Dendritic cell treated with granulocyte-macrophage colony-stimulating factor and Interleukin-4, amounts not matched to agents 40 ng/mL and 50 ng/mL, for 4 days (primary cell): ENCODE results near the gene HPSE.
"Not testable (repeated sequence)": the region's sequence is repeated elsewhere in the genome, so short reads cannot be mapped to it uniquely, and the experiment has no call there.

ENCODE experiments used
- H3K27ac Mint-ChIP-seq: one replicate; pipeline ENCODE4 v1.8.0; 2022; ENCODE audit warnings: mild to moderate bottlenecking, mixed read lengths
- H3K27me3 Mint-ChIP-seq: one replicate; pipeline ENCODE4 v1.8.0; 2022; ENCODE audit warnings: mild to moderate bottlenecking, mixed read lengths
- H3K36me3 Mint-ChIP-seq: one replicate; pipeline ENCODE4 v1.8.0; 2022; ENCODE audit warnings: low read depth, mixed read lengths
- H3K4me1 Mint-ChIP-seq: one replicate; pipeline ENCODE4 v1.8.0; 2022; ENCODE audit warnings: low read depth, mixed read lengths
- H3K4me3 Mint-ChIP-seq: one replicate; pipeline ENCODE4 v1.8.0; 2022; ENCODE audit warnings: mild to moderate bottlenecking, moderate library complexity, mixed read lengths
- H3K9me3 Mint-ChIP-seq: one replicate; pipeline ENCODE4 v1.8.0; 2022; ENCODE audit warnings: mixed read lengths
- intact Hi-C: fragments of 100-400 bp; cut with micrococcal nuclease; formaldehyde crosslinking; loops from one replicate; pipeline ENCODE4 v1.15.0; 2022

HPSE gene

DNA sequence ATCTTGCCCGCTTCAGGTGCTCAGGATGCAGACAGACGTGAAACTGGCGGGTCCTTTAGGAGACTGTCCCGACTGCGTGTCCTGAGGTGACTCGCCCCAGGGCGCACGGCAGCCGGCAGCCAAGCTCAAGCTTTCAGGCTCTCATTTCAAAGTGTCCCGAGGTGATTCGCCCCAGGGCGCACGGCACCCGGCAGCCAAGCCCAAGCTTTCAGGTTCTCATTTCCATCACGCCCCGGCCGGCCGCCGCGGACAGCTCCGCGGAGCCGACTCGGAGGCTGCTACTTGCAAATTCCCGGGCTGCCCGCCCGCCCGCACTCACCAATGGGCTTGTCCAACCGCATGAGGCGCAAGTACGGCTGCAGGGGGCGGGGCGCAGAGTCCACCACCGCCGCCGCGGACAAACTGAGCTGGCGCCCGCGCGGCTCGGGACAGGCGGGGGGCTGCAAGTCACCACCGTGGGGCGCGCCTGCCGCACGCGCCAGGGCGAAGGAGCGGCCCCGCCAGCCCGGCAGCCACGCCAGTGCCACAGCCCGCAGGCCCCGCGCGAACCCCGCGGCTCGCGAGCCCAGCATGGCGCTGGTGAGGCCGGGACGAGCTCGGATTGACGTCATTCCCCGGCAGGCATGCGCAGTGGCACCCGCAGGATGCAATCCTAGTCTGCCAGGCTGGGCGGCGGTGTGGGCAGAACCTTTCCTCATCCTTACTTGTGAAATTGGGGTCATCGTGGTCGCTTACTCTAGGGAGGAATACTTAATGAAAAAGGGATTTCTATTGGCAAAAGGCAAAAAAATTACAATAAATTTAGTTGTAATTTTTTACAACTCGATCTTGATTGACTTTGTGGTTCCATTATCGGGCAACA is 50.2 kb downstream of the HPSE start, which contains the start of gene COQ2:
Gene COQ2, minus strand, starts transcription at position 606 of the 862 bp plus-strand sequence. Its CDS starts 34 bp downstream, at position 572.
- peak within 1 kb of the TSS; percentile 99 for H3K27ac Mint-ChIP-seq
- peak within 1 kb of the TSS; percentile 92 for H3K4me3 Mint-ChIP-seq
- intact Hi-C loops = loop anchor here (2.0 to 10.0 kb wide), 3 partner anchors 44 to 382 kb away; partner anchors contain the start of genes HELQ, MRPS18C and THAP9
- H3K36me3 Mint-ChIP-seq = peaks cover 6% of the 10 kb centered on the region
- H3K9me3 Mint-ChIP-seq = no peaks in the 10 kb centered on the region
- no peaks in the 10 kb centered on the region for H3K27me3 Mint-ChIP-seq
- peaks cover 49% of the 10 kb centered on the region for H3K4me1 Mint-ChIP-seq

DNA sequence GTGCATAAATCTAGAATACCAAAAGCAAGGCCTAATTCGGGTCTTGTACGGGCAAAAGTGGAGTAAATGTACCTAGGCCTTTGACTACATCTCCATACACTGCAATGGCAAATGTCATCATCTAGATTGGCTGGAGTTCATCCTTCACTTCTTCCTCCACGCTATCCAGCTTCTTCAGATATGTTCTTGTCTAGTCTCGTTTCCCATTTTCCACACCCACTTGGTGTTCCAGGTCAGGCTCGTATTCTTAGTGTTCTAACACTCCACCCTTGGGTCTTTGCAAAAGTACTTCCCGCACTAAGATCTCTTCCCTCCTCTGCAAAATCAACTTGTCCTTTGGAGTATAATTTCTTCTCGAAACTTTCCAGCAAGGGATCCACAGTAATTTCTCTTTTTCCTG is 51.5 kb downstream of the HPSE start:
- H3K27ac Mint-ChIP-seq = peak overlapping the region; percentile 99
- no peaks in the 10 kb centered on the region for H3K27me3 Mint-ChIP-seq
- no peaks in the 10 kb centered on the region for H3K9me3 Mint-ChIP-seq
- H3K4me3 Mint-ChIP-seq = no peak overlapping the region
- intact Hi-C loops = loop anchor here (2.0 to 10.0 kb wide), 3 partner anchors 52 to 381 kb away; partner anchors contain the start of genes HELQ, HPSE, MRPS18C and THAP9
- H3K36me3 Mint-ChIP-seq = peaks cover 16% of the 10 kb centered on the region
- H3K4me1 Mint-ChIP-seq = peaks cover 40% of the 10 kb centered on the region

DNA sequence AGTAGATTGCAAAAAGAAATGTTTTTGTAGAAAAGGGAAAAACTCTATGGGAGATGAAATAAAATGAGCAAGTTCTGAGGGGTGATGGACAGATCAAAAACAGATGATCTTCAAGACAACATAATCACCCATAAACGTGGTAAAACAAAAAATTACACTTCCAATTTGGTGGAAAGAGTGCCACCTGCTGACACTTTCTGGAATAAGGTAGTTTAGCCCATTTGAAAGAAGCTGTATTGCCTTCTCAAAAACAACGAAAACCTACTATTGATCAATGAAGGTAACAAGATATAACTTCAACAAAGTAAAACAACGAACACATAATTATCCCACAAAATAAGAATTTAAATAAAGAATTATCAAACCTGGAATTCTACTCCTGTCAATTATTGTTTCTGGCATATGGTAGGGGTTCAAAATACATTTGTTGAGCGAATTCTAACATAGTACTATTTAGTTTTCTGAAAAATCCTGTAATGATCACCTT is 52.6 kb downstream of the HPSE start:
- no peaks in the 10 kb centered on the region for H3K9me3 Mint-ChIP-seq
- no peaks in the 10 kb centered on the region for H3K27me3 Mint-ChIP-seq
- intact Hi-C loops = loop anchor here (2.0 to 10.0 kb wide), 3 partner anchors 53 to 380 kb away; partner anchors contain the start of genes HELQ, HPSE, MRPS18C and THAP9
- H3K36me3 Mint-ChIP-seq = peaks cover 21% of the 10 kb centered on the region
- H3K4me3 Mint-ChIP-seq = no peak overlapping the region
- H3K27ac Mint-ChIP-seq = no peak overlapping the region
- H3K4me1 Mint-ChIP-seq = peaks cover 44% of the 10 kb centered on the region

DNA sequence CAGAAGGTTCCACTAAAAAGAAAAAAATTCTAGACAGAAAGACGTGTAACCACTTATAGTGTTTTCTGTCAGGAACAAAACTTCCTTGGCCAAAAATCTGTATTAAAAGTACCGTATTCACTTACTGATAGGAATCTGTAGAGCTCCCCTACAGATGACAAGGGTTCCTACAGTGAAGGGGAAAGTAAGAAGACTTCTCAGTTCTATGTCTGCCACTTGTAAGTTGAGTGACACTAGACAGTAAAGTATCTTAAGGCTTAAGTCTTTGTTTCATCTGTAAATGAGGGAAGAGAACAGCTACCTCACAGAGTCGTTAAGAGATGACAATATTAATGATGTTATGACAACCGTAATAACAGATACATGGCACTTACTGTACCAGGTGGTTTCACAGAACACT is 53.3 kb downstream of the HPSE start:
- intact Hi-C loops = loop anchor here (5.0 to 10.0 kb wide), 2 partner anchors 173 to 379 kb away; partner anchors contain the start of genes HELQ, MRPS18C and THAP9
- no peak overlapping the region for H3K4me3 Mint-ChIP-seq
- peaks cover 24% of the 10 kb centered on the region for H3K36me3 Mint-ChIP-seq
- no peak overlapping the region for H3K27ac Mint-ChIP-seq
- no peaks in the 10 kb centered on the region for H3K9me3 Mint-ChIP-seq
- no peaks in the 10 kb centered on the region for H3K27me3 Mint-ChIP-seq
- H3K4me1 Mint-ChIP-seq = peaks cover 49% of the 10 kb centered on the region

DNA sequence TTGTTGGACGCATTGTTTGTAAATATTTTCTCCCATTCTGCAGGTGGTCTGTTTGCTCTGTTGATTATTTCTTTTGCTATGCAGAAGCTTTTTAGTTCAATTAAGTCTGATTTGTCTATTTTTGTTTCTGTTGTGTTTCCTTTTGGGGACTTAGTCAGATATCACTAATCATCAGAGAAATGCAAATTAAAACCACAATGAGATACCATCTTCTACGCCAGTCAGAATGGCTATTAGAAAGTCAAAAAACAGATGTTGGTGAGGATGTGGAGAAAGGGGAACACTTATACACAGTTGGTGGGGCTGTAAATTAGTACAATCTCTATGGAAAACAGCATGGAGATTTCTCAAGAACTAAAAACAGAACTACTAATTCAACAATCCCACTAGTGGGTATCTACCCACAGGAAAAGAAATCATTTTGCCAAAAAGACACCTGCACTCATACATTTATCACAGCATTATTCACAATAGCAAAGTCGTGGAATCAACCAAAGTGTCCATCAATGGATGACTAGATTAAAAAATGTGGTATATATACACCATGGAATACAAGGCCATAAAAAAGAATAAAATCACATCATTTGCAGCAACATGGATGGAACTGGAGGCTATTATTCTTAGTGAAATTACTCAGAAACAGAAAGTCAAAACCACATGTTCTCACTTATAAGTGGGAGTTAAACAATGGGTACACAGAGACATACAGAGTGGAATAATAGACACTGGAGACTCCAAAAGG is 58.2 kb downstream of the HPSE start:
- Mint-ChIP-seq H3K9me3 (no peaks in the 10 kb centered on the region), H3K27ac (no peak overlapping the region), H3K36me3 (peaks cover 28% of the 10 kb centered on the region), H3K27me3 (no peaks in the 10 kb centered on the region), H3K4me3 (no peak overlapping the region), H3K4me1 (peaks cover 28% of the 10 kb centered on the region)
- intact Hi-C loops = no loop called here

DNA sequence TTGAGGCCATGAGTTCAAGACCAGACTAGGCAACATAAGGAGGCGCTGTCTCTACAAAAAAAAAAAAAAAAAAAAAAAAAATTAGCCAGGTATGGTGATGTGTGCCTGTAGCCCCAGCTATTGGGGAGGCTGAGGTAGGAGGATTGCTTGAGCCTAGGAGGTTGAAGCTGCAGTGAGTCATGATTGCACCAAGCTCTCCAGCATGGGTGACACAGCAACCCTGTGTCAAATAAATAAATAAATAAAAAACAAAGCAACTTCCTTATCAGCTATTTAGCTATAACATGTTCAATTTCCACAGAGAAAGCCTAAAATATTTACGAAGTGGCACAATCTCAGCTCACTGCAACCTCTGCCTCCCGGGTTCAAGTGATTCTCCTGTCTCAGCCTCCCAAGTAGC is 60.7 kb downstream of the HPSE start:
- H3K4me3 Mint-ChIP-seq, H3K9me3 Mint-ChIP-seq, H3K27me3 Mint-ChIP-seq, intact Hi-C loops, H3K27ac Mint-ChIP-seq: not testable (repeated sequence)
- peaks cover 42% of the 10 kb centered on the region for H3K36me3 Mint-ChIP-seq
- H3K4me1 Mint-ChIP-seq = peaks cover 22% of the 10 kb centered on the region

DNA sequence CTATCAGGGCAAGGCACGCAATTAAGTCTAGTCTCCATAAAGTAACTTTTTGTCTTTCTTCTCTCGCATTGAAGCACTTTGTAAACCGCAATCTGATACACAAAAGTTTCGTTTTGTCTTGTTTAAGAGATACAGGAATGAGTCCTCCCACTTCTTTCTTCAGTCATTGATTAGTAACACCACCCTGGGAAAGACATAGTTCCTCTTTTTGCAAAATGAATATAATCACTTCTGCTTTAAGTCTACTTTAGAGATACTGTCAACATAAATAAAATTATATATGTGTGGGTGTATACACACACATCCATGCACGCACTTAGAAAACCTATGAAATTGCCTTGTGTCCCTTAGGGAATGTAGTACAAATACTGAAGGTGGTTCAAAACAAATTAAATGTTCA is 61.7 kb downstream of the HPSE start:
- Mint-ChIP-seq H3K4me3 (no peak overlapping the region), H3K27me3 (no peaks in the 10 kb centered on the region), H3K36me3 (peaks cover 43% of the 10 kb centered on the region), H3K27ac (no peak overlapping the region), H3K9me3 (no peaks in the 10 kb centered on the region), H3K4me1 (peaks cover 26% of the 10 kb centered on the region)
- intact Hi-C loops = no loop called here

DNA sequence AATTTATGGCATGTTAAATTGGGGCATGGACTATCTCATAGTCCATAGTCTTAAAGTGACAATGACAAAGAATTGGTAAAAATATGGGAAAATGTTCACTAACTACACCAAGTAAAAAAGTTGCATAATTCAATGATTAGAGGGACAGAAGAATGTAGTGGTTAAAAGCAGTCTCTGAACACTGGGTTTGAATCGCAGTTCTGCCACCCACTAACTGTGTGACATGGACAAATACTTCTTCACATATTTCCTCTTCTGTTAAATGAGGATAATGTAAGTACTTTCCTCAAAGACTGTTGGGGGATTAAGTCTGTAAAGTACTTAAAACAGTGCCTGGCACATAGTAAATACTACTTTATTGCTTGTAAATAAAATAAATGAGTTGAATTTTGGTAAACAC is 65.4 kb downstream of the HPSE start:
- no peaks in the 10 kb centered on the region for H3K27me3 Mint-ChIP-seq
- H3K4me1 Mint-ChIP-seq = peaks cover 14% of the 10 kb centered on the region
- no peaks in the 10 kb centered on the region for H3K9me3 Mint-ChIP-seq
- intact Hi-C loops = no loop called here
- H3K36me3 Mint-ChIP-seq = peaks cover 51% of the 10 kb centered on the region
- H3K27ac Mint-ChIP-seq = no peak overlapping the region
- H3K4me3 Mint-ChIP-seq = no peak overlapping the region

DNA sequence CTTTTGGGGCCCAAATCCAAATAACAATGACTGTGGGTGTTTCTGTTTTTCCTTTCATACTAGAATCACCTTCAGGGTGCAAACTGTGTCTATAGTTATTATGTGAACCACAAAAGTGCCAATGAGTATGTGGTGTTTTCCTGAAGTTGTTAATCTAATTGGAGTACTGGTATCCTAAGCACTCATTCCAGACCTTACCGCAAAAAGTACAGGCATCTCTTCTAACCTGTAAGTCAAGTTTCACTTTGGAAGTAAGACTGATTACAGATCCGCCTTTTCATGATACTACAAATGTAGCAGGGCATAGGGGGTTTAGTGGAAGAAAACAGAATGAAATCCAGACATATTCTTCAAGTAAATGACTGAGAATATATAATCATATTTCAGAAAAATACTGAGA is 66.2 kb downstream of the HPSE start:
- Mint-ChIP-seq H3K27me3 (no peaks in the 10 kb centered on the region), H3K27ac (no peak overlapping the region), H3K9me3 (no peaks in the 10 kb centered on the region), H3K4me3 (no peak overlapping the region), H3K4me1 (peaks cover 14% of the 10 kb centered on the region), H3K36me3 (peaks cover 51% of the 10 kb centered on the region)
- intact Hi-C loops = no loop called here

DNA sequence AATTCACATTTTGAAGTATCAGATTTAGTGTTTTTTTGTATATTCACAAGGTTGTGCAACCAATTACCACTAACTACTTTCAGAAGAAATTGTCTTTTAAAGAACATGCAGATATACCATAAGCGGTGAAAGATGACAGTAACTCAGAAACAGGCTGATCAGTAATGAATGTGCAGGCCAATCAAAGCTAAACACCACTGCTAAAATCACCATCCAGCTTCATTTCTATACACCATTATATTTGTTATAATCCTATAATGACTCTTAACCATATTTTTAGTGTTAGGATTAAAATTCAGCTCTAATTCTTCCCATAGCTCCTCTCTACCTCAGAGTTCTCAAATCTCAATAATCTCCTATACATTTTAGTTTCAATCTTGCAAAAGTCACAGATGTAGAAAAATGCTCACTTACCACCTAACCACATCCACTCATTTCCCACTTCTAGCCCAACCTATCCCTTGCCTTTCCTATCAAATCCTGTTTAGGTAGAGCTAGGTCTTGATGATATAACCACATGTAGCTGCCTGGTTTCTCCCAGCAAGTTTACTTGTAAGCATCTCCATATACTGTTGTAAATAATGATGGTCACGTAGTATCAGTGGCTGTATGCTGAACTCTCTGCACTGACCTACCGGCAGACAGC is 66.7 kb downstream of the HPSE start:
- no peaks in the 10 kb centered on the region for H3K9me3 Mint-ChIP-seq
- no peak overlapping the region for H3K4me3 Mint-ChIP-seq
- no peaks in the 10 kb centered on the region for H3K27me3 Mint-ChIP-seq
- peaks cover 56% of the 10 kb centered on the region for H3K36me3 Mint-ChIP-seq
- intact Hi-C loops = no loop called here
- H3K4me1 Mint-ChIP-seq = peaks cover 11% of the 10 kb centered on the region
- no peak overlapping the region for H3K27ac Mint-ChIP-seq

DNA sequence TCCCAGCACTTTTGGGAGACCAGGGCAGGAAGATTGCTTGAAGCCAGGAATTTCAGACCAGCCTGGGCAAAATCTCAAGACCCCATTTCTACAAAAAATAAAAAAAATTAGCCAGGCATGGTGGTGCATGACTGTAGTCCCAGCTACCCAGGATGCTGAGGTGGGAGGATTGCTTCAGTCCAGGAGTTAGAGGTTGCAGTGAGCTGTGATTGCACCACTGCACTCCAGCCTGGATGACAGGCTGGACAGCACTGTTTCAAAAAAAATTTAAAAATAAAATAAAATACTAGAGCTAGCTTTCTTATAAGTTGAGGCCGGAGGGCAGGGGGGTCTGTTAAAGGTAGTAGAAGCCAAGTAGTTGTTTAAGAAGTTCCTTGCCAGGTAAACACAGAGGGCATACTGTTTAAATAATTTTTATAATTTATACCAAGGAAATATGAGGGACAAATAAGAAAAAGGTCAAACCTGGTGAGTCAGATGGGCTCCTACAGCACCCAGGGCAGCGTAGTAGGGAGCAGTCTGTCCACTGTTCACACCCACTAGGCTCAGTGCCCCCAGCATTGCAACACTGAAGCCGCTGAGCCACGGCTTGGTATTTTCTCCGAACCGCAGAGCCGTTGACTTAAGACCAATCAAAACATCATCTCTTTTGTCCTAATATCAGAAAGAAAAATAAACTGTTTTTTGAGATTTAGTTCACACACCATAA is 67.4 kb downstream of the HPSE start:
- H3K36me3 Mint-ChIP-seq = peaks cover 62% of the 10 kb centered on the region
- no peaks in the 10 kb centered on the region for H3K9me3 Mint-ChIP-seq
- H3K4me1 Mint-ChIP-seq = peaks cover 6% of the 10 kb centered on the region
- intact Hi-C loops = no loop called here
- no peak overlapping the region for H3K27ac Mint-ChIP-seq
- no peaks in the 10 kb centered on the region for H3K27me3 Mint-ChIP-seq
- no peak overlapping the region for H3K4me3 Mint-ChIP-seq

DNA sequence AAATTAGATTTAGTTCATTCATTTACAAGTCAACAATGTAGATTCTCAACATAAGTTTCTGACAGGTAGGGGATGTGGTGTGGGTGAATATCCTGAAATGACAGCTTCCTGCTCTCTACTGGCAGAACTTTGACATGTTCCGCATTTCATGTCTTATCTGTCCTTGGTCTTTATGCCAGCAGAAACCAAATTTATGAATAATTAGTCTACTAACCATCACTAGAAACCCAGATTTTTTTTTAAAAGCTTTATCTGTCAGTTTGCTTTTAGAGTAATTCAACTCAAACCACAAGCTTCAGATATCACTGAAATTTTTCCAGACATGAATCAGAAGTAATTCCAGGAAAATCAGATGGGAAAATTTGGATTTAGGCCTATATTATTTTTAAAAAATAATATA is 68.0 kb downstream of the HPSE start:
- Mint-ChIP-seq H3K36me3 (peaks cover 64% of the 10 kb centered on the region), H3K27me3 (no peaks in the 10 kb centered on the region), H3K4me3 (no peak overlapping the region), H3K9me3 (no peaks in the 10 kb centered on the region), H3K4me1 (peaks cover 6% of the 10 kb centered on the region), H3K27ac (no peak overlapping the region)
- intact Hi-C loops = no loop called here

DNA sequence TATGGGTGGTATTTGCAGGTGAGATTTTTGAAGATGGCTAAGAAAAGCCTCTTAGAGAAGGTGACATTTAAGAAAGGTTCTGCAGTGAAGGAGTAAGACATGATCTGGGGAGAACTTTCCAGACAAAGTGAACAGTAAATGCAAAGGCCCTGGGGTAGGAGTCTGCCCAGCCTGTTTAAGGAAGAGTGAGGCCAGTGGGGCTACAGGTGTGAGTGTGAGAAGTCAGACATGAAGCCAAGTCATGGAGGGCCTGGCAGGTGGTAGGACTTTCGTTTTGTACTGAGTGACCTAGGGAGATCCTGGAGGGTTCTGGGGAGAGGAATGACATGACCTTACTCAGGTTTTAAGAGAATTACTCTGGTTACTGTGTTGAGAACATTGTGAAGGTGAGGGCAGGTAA is 71.5 kb downstream of the HPSE start:
- peaks cover 6% of the 10 kb centered on the region for H3K4me1 Mint-ChIP-seq
- no peak overlapping the region for H3K27ac Mint-ChIP-seq
- H3K36me3 Mint-ChIP-seq = peaks cover 47% of the 10 kb centered on the region
- intact Hi-C loops = loop anchor here (5.0 kb wide), 1 partner anchor 206 kb away; no protein-coding TSS in a partner anchor
- no peaks in the 10 kb centered on the region for H3K27me3 Mint-ChIP-seq
- H3K4me3 Mint-ChIP-seq = no peak overlapping the region
- H3K9me3 Mint-ChIP-seq = no peaks in the 10 kb centered on the region
